HepG2 (cell line): Measurements from ENCODE around the gene ZFYVE28. TPM values are rescaled to one million over a fixed set of nuclear protein-coding genes. Genes with fewer than 3 reads are reported as not detected.
A peak's percentile ranks its signal among the peaks of the same experiment; 100 is the strongest.

Source experiments
- FUBP1 ChIP-seq: sonication (generic); formaldehyde crosslinking; IDR thresholded peaks from 2 replicates; pipeline ENCODE4 v1.5.1; 2020; ENCODE audit warnings: missing genetic modification reagents, mild to moderate bottlenecking, borderline replicate concordance
- KMT2B ChIP-seq: IDR thresholded peaks from 2 replicates; pipeline ENCODE4 v1.6.1; 2016; ENCODE audit warnings: missing genetic modification reagents, missing compliant biosample characterization
- MED13 ChIP-seq: sonication (generic); formaldehyde crosslinking; IDR thresholded peaks from 2 replicates; pipeline ENCODE4 v1.5.0; 2020; ENCODE audit warnings: missing genetic modification reagents
- PATZ1 ChIP-seq: sonication (generic); formaldehyde crosslinking; IDR thresholded peaks from 2 replicates; pipeline ENCODE4 v1.4.0; 2020; ENCODE audit warnings: missing genetic modification reagents
- REST ChIP-seq, 2 experiments: IDR thresholded peaks; 2 replicates each; pipeline ENCODE4 v1.6.1; 2011 to 2012; ENCODE audit warnings: low read length in 2 of 2, borderline replicate concordance in 1 of 2, low read depth in 1 of 2, mild to moderate bottlenecking in 1 of 2, moderate library complexity in 1 of 2
- SMAD1 ChIP-seq: sonication (generic); formaldehyde crosslinking; IDR thresholded peaks from 2 replicates; pipeline ENCODE4 v1.4.0; 2020; ENCODE audit warnings: missing genetic modification reagents, low read depth, mild to moderate bottlenecking, borderline replicate concordance
- SNAPC2 ChIP-seq: sonication (generic); formaldehyde crosslinking; IDR thresholded peaks from 2 replicates; pipeline ENCODE4 v1.8.1; 2022; ENCODE audit warnings: mild to moderate bottlenecking, missing genetic modification reagents
- STAT5B ChIP-seq: sonication (generic); formaldehyde crosslinking; IDR thresholded peaks from 2 replicates; pipeline ENCODE4 v1.4.0; 2020; ENCODE audit warnings: missing genetic modification reagents
- TRIM24 ChIP-seq: sonication (generic); formaldehyde crosslinking; IDR thresholded peaks from 2 replicates; pipeline ENCODE4 v1.8.0; 2022; ENCODE audit warnings: mild to moderate bottlenecking, missing genetic modification reagents
- ZC3H4 ChIP-seq: sonication (generic); formaldehyde crosslinking; IDR thresholded peaks from 2 replicates; pipeline ENCODE4 v1.4.0; 2020; ENCODE audit warnings: missing genetic modification reagents, borderline replicate concordance
- ZNF367 ChIP-seq: sonication (generic); formaldehyde crosslinking; IDR thresholded peaks from 2 replicates; pipeline ENCODE4 v1.4.0; 2020; ENCODE audit warnings: missing genetic modification reagents, borderline replicate concordance
- ZNF556 ChIP-seq: sonication (generic); formaldehyde crosslinking; IDR thresholded peaks from 2 replicates; pipeline ENCODE4 v1.4.0; 2020; ENCODE audit warnings: mild to moderate bottlenecking, missing genetic modification reagents, borderline replicate concordance
- ZSCAN30 ChIP-seq: sonication (generic); formaldehyde crosslinking; IDR thresholded peaks from 2 replicates; pipeline ENCODE4 v1.5.0; 2020; ENCODE audit warnings: mild to moderate bottlenecking, missing genetic modification reagents
- polyA plus RNA-seq, 8 experiments: library from polyadenylated mRNA; depleted of rRNA in 3 of 8; stranded (reverse) in 7 of 8; unstranded in 1 of 8; fragments of >200 nt; fragmentation: Illumina TruSeq in 4 of 8; extraction: Trizol in 4 of 8; gene quantifications; 2 replicates each; pipeline versions ENCODE4 v1.2.1 to v1.2.3, GENCODE V29; 2011 to 2016; ENCODE audit warnings: low read depth in 4 of 8, missing spikeins in 1 of 8, mixed read lengths in 1 of 8; ENCODE audit not compliant: insufficient read depth in 1 of 8
- total RNA-seq, 5 experiments: library from RNA; depleted of rRNA; stranded (reverse); fragments of >200 nt; fragmentation: Illumina TruSeq; extraction: Trizol; gene quantifications; 2 replicates each; pipeline ENCODE4 v1.2.3, GENCODE V29; 2016; ENCODE audit warnings: low read depth in 1 of 5
- TF ChIP-seq, protein P1 (sequence below): sonication (generic); formaldehyde crosslinking; IDR thresholded peaks from 2 replicates; pipeline ENCODE4 v1.4.0; 2020; ENCODE audit warnings: missing genetic modification reagents, borderline replicate concordance
- TF ChIP-seq, protein P2 (sequence below): sonication (generic); formaldehyde crosslinking; IDR thresholded peaks from 2 replicates; pipeline ENCODE4 v1.8.1; 2023; ENCODE audit warnings: missing genetic modification reagents, mild to moderate bottlenecking, borderline replicate concordance
- TF ChIP-seq, protein P3 (sequence below): sonication (generic); formaldehyde crosslinking; IDR thresholded peaks from 2 replicates; pipeline ENCODE4 v1.5.0; 2020; ENCODE audit warnings: missing genetic modification reagents, mild to moderate bottlenecking, borderline replicate concordance

Gene ZFYVE28
- total and polyA plus RNA-seq, 2 of the 13 experiments (the other 11 are each of a cell fraction or from before 2014, with no cell fraction given) = 0.12 to 0.22 TPM

- TF ChIP-seq, protein P1, sequence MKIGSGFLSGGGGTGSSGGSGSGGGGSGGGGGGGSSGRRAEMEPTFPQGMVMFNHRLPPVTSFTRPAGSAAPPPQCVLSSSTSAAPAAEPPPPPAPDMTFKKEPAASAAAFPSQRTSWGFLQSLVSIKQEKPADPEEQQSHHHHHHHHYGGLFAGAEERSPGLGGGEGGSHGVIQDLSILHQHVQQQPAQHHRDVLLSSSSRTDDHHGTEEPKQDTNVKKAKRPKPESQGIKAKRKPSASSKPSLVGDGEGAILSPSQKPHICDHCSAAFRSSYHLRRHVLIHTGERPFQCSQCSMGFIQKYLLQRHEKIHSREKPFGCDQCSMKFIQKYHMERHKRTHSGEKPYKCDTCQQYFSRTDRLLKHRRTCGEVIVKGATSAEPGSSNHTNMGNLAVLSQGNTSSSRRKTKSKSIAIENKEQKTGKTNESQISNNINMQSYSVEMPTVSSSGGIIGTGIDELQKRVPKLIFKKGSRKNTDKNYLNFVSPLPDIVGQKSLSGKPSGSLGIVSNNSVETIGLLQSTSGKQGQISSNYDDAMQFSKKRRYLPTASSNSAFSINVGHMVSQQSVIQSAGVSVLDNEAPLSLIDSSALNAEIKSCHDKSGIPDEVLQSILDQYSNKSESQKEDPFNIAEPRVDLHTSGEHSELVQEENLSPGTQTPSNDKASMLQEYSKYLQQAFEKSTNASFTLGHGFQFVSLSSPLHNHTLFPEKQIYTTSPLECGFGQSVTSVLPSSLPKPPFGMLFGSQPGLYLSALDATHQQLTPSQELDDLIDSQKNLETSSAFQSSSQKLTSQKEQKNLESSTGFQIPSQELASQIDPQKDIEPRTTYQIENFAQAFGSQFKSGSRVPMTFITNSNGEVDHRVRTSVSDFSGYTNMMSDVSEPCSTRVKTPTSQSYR (CRISPR knock-in tag) = 0 out of 2 replicates have a peak, but pooled peaks have one; percentile 31
- TF ChIP-seq SNAPC2 (CRISPR knock-in tag) = peak; percentile 63; the same call in 1 of the 2 replicates
- TF ChIP-seq REST (IDR thresholded peaks at IDR 0.05; ENCODE audit: borderline replicate concordance in 1 of 2, low read depth in 1 of 2, low read length in 2 of 2) = no peak
- TF ChIP-seq MED13 (CRISPR knock-in tag) = peak; percentile 58; the same call in 1 of the 2 replicates
- no peak for TF ChIP-seq ZC3H4 (CRISPR knock-in tag)
- TF ChIP-seq, protein P2, sequence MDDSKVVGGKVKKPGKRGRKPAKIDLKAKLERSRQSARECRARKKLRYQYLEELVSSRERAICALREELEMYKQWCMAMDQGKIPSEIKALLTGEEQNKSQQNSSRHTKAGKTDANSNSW (CRISPR knock-in tag) = no peak; the same call in 1 of the 2 replicates
- TF ChIP-seq KMT2B (CRISPR knock-in tag) = no peak
- no peak for TF ChIP-seq STAT5B
- TF ChIP-seq, protein P3, sequence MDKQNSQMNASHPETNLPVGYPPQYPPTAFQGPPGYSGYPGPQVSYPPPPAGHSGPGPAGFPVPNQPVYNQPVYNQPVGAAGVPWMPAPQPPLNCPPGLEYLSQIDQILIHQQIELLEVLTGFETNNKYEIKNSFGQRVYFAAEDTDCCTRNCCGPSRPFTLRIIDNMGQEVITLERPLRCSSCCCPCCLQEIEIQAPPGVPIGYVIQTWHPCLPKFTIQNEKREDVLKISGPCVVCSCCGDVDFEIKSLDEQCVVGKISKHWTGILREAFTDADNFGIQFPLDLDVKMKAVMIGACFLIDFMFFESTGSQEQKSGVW (CRISPR knock-in tag) = no peak
- no peak for TF ChIP-seq PATZ1 (CRISPR knock-in tag)
- no peak for TF ChIP-seq TRIM24 (CRISPR knock-in tag)
- TF ChIP-seq FUBP1 = no peak
- no peak for TF ChIP-seq ZSCAN30 (CRISPR knock-in tag)
- TF ChIP-seq SMAD1 (CRISPR knock-in tag) = peak; percentile 46; the same call in 1 of the 2 replicates
- TF ChIP-seq ZNF556 (CRISPR knock-in tag) = no peak
- no peak; the same call in 1 of the 2 replicates for TF ChIP-seq ZNF367
These were observed 44.0 kb upstream of the ZFYVE28 start (continued) for GRCh38 chr4:2462218-2462991.
